IPS-NIHi7 (cell line): Measurements from ENCODE around the gene KRT84.
A peak's percentile ranks its signal among the peaks of the same experiment; 100 is the strongest.
"Not testable (repeated sequence)": the region's sequence is repeated elsewhere in the genome, so short reads cannot be mapped to it uniquely, and the experiment has no call there.

ENCODE experiments used
- DNase-seq: peaks from one replicate; pipeline ENCODE4 v3.0.0; 2012; ENCODE audit warnings: mixed read lengths; ENCODE audit errors: extremely low spot score

The KRT84 gene

DNA sequence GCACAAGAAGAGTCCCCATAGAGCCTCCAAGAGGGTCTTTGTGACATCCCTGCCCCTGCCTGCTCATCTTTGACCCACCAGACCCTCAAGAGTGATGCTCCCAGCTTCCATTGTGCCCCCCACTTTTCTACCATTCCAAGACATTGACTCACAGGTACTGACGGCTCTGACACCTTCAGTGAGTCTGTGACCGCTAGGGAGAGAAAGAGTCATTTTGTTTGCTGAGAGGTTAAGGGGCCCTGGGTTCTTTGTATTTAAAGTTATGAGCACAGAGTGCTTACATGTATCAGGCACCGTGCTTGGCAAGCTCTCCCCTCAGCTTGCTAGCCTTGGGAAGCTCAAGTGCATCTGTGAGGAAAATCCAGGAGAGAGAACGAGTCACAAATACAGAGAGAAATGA is 27.8 kb upstream of the KRT84 start:
- DNase-seq = no peak

DNA sequence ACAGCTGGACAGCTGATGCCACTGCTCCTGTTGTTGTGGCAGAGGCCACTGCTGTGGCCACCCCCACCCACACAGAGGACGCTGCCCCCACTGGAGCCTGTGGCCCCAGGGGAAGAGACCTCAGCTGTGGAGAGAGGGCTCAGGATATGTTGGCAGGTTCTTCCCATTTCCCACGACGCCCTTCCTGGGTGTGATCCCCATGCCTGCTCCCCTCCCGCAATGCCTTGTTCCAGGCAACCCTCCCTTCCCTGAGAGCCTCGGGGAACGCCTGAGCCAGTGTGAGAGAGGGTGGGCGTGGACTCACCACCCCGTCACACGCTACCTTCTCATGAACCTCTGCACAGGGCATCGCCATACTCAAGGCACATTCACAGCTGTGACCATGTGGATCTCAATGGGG is 26.4 kb upstream of the KRT84 start:
- DNase-seq = no peak

DNA sequence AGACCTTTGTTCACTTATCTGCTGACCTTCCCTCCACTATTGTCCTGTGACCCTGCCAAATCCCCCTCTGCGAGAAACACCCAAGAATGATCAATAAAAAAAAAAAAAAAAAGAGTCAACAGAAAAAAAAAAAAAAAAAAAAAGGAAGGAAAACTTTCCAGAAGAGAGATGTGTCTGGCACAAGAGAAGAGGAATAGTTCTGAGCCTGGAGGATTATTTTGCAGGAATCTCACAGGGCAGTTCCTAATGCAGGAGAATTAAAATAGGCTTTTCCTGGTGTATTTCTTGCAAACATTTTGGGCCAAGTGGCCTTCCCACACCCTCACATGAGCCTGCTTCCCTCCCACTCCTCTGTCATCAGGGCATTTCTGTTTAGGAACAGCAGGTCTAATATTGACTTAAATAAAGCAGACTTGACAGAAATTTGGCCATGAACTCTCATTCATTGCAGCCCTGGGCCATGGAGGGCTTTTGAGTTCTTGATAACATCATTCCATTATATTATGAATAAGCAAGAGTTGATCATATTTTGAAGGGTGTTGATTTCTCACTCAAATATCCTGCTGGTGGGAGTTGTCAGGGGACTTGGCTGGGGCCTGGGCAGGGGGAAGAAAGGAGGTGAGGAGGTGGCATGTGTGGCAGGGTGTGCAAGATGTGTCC is 25.3 kb upstream of the KRT84 start:
- not testable (repeated sequence) for DNase-seq

DNA sequence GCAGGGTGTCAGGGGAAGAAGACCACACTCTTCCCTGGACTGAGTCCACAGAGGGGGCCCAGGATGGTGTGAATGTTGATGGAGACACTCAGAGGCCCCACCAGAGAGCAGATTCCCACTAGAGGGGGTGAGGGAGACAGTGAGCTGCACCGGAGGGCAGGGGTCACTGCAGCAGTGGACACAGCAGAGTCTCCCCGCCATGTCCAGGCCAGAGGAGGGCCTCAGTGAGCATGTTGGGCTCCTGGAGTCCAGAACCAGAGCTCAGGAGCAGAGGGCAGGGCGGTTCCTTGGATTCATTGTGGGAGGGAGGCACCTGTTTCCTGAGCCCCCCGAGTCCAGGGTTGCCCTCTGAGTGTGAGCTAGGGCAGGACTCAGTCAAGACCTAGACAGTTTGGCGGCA is 22.5 kb upstream of the KRT84 start:
- DNase-seq = no peak

DNA sequence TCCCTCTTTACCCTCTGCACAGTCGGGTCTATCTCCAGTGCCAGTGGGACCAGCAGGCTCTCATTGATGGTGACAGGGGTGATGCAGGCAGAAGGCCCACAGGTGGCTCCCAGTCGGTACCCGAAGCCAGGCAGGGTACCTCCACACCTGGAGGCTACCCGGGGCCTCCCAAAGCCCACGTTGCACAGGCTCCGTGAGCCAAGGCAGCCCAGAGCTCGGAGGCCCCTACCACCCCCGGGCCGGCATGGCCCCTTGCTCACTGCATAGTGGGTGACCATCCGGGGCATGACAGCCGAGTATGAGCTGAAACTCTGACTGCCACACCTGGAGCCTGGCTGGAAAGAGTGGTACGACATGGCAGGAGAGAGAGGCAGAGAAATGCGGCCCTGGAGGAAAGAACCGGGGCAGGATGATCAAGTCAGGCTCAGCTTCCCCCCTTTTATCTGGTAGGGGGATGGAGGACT is 20.5 kb upstream of the KRT84 start, which contains the start of gene KRT82:
TSS of gene KRT82 (minus strand) at position 414 of the 464 bp plus-strand sequence. CDS start at position 356, 58 bp downstream.
- DNase-seq = no peak

DNA sequence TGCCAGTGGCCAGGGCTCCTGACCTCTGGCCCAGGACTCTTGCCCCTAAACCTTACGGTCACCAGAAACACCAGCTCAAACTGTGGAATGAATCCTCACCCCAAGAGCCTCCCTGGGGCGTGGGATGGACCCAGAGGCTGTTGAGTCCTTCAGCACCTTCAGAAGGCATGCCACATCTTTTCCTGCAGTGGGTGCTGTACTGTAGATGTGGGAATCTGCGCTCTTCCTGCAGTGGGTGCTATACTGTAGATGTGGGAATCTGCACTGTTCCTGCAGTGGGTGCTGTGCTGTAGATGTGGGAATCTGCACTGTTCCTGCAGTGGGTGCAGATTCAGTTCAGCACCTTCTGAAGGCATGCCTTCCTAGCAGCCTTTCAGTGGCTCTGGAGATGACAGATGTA is 19.5 kb upstream of the KRT84 start:
- no peak for DNase-seq

DNA sequence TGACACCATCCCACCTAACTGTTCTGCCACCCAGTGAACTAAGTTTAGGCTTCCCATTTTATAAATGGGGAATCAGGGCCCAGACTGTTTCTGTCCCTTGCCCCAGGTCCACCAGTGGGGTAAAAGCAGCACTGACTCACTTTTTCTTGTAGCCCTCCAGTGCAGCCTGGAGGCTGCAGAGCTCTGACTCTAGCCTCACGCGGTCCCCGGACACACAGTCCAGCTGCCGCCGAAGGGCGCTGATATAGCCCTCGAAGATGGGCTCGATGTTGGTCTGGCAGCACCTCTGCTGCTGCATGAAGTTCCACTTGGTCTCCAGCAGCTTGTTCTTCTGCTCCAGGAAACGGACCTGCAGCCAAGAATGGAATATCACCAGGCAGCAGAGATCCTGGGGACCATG is 18.1 kb upstream of the KRT84 start:
- no peak for DNase-seq

DNA sequence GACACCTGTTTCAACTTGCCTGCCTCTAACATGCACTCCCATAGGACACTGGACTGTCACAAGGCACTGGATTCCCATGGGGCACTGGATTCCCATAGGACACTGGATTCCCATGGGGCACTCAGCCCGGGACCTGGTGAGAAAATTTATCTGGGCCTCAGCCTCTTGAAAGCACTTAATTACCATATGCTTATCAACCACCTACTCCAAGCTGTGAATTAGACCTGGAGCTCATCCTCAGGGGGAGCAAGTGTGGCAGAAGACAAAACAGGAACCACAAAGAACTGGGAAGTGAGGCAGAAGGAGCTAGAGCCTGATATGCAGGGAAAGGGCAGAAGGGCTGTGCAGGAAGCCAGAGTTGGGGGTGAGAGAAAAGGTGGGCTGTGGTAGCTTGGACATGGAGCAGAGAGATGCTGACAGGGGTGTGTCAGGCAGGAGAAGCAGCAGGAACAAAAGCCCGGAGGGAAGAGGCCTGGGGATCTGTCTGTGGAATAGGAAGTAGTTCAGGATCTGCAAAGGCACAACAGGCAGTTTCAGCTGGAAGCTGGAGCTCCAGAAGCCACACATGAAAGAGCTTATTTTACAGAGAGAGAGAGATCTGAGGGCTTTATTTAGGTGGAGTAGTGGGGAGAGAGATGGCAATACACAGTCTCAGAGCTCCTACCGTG is 17.6 kb upstream of the KRT84 start:
- DNase-seq = no peak

DNA sequence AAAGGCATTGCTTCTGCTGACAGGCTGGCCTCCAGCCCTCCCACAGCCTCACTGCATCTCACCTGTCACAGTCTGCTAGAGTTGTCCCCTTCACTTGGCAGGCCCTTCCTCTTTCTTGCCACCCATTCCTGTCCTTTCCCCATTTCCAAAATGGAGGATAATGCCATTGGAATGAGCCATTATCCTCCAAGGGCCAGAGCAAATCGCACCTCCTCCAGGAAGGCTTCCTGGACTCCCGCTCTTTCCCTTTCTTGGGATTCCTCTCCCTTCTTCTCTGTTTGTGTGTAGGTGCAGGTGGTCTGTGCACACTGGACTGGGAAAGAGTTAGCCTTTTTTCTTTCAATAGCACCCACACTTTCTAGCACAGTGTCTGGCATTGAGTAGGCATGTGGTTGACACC is 16.9 kb upstream of the KRT84 start:
- no peak for DNase-seq

DNA sequence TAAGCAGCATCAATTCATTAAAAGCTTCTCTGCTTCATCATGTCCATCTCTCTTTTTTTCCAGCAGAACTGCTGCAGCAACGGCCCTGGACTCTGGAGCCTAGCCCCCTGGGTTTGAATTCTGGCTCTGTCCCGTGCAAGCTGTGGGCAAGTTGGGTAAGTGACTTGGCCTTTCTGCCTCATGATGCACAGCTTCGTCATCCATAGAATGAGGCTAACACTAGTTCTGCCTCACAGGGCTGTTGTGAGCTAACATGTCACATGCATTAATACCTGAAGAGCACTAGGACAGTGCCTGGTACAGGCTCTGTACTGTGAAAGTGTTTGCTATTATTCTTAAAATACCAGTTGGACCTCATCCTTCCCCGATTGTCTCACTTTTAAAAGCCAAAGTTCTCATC is 16.5 kb upstream of the KRT84 start:
- no peak for DNase-seq

DNA sequence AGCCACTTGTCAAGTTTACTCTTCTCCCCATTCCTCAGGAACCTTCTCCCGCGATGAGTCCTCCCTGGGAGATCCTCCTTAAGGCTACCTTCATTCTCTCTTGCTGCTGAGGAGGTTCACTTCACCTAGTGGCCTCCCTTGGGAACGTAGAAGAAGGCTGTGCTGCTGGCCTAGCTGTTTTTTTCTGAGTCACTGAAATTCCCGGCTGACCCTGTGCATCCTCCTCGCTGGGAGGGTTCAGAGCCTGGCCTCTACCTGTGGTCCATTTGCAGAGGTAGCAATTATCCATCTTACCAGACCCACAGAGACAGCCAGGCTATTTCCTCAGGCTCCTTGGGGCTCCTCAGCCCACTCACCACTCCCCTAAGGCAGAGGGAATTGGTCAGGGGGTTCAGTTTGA is 16.1 kb upstream of the KRT84 start:
- DNase-seq = no peak

DNA sequence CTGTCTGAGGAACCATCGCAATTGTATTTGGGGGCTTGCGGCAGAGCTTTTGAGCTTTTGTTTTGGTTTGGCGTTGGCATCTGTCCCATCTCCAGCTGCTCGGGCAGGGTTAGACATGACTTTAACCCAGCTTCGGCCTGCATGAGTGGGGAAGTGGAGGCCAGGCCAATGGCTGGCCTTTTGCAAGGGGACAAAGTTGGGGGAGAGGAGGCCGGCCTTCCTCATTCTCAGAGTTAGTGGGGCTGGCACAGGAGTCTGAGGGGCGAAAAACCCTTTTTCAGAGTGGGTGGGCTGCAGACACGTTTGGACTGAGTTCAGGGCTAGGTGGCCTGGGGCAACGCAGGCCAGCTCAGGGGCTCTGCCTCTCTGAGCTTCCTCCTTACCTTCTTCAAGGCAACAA is 15.5 kb upstream of the KRT84 start:
- DNase-seq = no peak

DNA sequence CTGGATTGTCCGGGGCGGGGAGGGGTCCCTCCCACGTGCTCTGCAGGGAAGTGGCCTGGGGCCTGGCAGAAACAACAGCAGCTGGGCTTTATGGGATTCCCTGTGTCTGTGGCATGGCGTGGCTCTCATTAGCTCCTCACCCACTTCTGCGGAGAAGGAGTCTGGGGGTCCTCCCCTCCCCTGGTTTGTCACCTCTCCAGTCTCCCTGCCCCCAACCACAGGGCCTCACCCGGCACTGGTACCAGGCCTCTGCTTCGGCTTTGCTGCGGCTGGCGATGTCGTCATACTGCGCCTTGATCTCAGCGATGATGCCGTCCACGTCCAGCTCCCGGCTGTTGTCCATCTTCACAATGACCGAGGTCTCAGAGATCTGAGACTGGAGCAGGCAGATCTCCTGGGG is 14.3 kb upstream of the KRT84 start:
- no peak for DNase-seq

DNA sequence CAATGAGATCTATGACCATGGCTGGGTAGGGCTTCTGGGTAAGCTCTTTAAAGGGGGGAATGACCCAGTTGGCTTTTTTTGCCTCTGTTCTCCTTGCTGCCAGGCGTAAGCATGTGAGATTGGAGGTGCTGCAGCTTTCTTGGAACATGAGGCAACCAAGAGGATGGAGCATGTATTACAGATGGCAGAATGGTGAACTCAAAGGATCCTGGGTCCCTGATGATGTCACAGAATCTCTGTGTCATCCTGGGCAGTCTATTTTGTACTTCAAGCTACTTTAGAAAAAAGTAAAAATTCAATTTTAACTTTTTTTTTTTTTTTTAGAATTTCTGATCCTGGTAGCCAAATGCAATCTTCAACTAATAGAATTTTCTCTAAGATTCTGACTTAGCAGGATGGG is 12.7 kb upstream of the KRT84 start:
- DNase-seq = no peak

DNA sequence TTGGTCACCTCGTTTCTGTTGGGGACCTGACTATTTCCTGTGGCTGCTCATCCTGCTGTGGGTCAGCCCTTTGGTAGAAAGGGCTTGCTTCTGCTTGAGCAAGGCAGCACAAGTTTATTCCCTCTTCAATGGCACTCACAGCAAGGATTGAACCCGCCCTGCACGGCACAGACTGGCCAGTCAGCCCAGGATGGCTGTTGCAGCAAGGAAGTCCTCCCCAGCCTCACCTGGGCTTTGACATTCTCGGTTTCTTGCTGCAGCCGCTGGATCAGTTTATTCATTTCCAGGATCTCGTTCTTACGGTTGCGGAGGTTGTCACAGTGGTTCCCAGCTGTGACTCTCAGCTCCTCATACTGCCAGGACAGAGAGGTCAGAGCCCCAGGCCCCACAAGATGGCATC is 11.2 kb upstream of the KRT84 start:
- DNase-seq = no peak

DNA sequence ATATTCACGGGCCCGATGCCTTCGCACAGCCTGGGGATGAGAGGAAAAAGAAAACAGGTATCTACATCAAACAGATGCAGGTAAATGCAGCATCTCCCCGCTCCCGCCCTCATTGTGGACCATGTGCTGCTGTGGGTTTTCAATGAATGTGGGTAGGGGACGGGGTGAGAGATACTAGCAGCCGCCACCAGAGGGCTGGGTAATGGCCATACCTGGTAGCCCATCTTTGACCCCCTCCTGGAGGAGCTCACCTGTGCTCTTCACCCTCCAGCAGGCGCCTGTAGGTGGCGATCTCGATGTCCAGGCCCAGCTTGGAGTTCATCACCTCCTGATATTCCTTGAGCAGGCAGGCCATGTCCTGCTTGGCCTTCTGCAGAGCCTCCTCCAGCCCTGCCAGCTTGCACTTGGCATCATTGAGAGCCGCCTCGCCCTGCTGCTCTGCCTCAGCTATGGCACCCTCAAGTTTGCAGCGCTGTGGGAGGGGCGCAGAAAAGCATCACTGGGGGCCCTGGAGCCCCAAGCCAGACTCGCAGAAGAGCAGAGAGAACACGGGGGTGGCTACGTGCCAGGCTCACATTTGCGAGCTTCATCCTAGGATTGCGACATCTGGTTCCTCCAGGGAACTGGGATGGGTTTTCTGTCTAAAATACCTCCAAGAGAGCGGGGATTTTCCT is 10.4 kb upstream of the KRT84 start:
- DNase-seq = peak; percentile 95

DNA sequence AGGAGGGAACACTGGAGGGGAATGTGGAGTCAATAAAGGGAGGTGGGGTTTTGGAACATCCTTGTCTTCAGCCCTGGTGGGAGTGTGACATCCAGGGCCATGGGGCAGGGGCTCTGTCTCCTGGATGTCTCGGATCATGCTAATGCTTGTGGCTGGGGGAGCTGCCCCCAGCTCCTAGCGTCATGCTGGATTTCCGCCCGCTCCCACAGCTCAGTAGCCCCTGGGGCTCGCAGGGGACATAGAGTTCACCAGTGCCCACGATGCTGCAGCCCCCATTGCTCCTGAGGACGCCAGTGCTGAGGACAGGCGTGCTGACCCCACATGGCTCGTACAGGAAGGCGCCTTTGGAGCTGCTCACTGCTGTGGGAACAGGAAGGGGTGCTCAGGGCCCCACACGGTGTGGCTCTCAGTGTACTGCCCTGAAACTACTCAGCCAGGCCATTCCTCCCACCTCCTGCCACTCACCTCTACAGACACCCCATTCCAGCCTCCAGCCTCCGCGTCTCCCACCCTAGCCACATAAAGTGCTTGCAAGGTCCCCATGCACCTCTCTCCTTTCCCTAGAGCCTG is 9.5 kb upstream of the KRT84 start:
- DNase-seq = no peak

DNA sequence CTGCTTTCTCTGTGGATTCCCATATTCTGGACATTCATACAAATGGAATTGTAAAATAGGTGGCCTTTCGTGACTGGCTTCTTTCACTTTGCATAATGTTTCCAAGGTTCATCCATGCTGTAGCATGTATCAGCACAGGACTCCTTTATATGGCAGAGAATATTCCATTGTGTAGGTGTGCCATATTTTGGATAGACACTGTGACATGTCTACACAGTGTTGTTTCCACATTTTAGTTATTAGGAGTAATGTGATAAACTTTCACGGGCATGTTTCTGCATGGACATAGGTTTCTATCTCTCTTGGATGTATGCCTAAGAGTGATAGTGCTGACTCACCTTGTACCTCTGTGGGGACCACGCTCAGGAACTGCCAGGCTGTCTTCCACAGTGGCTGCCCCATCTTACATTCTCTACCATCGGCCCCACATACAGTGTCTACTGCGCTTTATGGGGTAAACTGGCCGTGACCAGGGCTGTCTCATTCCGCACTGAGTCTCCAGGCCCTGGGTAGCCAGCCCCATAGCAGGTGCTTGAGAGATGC is 7.1 kb upstream of the KRT84 start:
- no peak for DNase-seq

DNA sequence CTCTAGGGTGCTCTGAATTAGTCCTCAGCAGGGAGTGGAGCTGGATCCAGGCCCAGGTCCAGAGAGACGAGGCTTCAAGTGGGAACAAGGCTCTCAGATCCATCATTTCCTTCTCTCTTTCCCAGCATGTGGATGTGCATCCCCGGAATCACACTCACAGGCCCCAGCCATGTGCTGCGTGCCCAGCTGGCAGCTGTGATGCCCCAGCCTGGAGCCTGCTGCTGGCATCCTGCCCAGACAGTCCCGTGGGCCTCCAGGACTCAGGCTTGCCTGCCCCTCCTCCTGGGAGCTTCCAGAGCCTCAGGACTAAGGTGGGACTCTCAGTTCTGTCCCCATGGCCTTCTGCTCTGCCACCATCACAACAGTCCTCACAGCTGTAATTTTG is 6.2 kb upstream of the KRT84 start:
- no peak for DNase-seq

DNA sequence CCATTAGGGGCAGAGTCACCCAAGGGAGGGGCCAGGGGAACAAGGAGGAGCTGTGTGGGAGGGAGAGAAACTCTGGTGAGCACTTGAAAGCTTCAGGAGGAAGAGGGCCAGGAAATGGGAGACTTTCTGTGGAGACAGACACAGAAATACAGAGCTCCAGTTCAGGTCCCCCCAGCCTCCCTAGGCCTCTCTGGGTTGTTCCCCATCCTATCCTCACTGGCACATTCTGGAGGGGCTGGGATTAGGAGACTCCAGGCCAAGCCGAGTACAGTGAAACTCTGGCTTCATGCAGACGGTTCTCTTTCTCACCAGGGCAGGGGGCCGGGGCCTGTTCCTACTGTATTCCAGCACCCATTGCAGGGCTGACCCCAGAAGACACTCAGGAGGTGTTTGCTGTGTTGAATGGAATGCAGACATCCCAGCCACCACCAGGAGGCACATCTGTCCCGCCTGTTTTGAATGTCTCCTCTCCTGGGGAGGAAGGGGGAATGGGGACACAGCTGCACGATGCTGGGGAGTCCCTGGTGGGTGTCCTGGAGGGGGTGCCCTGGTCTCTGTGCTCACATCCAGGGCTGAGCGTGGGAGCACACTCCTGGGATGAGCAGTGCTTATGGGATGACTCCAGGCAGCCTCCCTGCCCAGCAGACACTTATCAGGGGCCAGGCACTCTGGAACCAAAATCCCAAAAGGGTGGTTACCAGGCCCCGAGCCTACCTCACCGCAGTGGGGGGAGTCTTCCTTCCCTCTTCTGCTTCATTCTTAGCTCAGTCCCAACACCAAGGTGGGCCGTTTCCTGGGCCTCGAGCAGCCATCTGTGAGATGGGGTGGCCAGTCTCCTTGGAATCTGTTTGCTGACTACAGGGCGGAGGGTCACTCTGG is 5.5 kb upstream of the KRT84 start:
- DNase-seq = peak; percentile 71
